ENCODE data around the gene GIPC3. TPM values are rescaled to one million over a fixed set of nuclear protein-coding genes. Genes with fewer than 3 reads are reported as not detected.

The GIPC3 gene
- total and polyA plus RNA-seq, 4 donors, result 0.23 to 0.95 (median 0.25) TPM

- Histone ChIP-seq H3K27me3 (ENCODE audit: control insufficient read depth in 4 of 4, insufficient read depth in 4 of 4, low read length in 3 of 4) (no peaks in the 10 kb centered on the region), H3K9ac (ENCODE audit: low read depth in 1 of 2, low read length in 2 of 2) (no peak overlapping the region), H3K9me3 (ENCODE audit: control insufficient read depth in 4 of 4, low read length in 3 of 4) (no peaks in the 10 kb centered on the region), H3K36me3 (ENCODE audit: control insufficient read depth in 4 of 4, insufficient read depth in 3 of 4, low read depth in 1 of 4, low read length in 3 of 4) (peaks cover 0 to 12% (median 4%) of the 10 kb centered on the region in 4 donors), H3K4me3 (ENCODE audit: low read depth in 1 of 3, low read length in 3 of 3) (no peak overlapping the region), H3K27ac (ENCODE audit: low read depth in 1 of 2, low read length in 2 of 2) (no peak overlapping the region), H3K4me1 (ENCODE audit: control insufficient read depth in 4 of 4, insufficient read depth in 4 of 4, low read length in 3 of 4) (peaks cover 0 to 2% (median 0%) of the 10 kb centered on the region in 4 donors)
- 88% methylated on average over 47 of the region's 47 CpGs for WGBS
- no peak for DNase-seq (ENCODE audit: low spot score)
- TF ChIP-seq HNF4G (IDR thresholded peaks at IDR 0.05) (no peak), SP1 (IDR thresholded peaks at IDR 0.05) (no peak), JUND (IDR thresholded peaks at IDR 0.05) (no peak), FOXA1 (IDR thresholded peaks at IDR 0.05) (no peak), RAD21 (IDR thresholded peaks at IDR 0.05) (no peak), FOXA2 (IDR thresholded peaks at IDR 0.05) (no peak), CTCF (IDR thresholded peaks at IDR 0.05; ENCODE audit: low read depth, low read length, missing input control) (no peak), RXRA (IDR thresholded peaks at IDR 0.05) (no peak), HNF4A (conservative IDR thresholded peaks at IDR 0.05) (no peak), EGR1 (IDR thresholded peaks at IDR 0.05; ENCODE audit: low read depth in 2 of 2) (no peak), ATF3 (IDR thresholded peaks at IDR 0.05) (no peak), GABPA (IDR thresholded peaks at IDR 0.05 in 1 of 2, conservative IDR thresholded peaks at IDR 0.05 in 1 of 2) (no peak), MAX (IDR thresholded peaks at IDR 0.05) (no peak), TAF1 (conservative IDR thresholded peaks at IDR 0.05) (no peak), YY1 (IDR thresholded peaks at IDR 0.05) (no peak), REST (IDR thresholded peaks at IDR 0.05) (no peak), ZBTB33 (IDR thresholded peaks at IDR 0.05) (no peak)
Observed at GRCh38 chr19:3543150-3544057, 41.9 kb upstream of the GIPC3 start.
